ENCODE measurements around the gene EID2B. TPM values are rescaled to one million over a fixed set of nuclear protein-coding genes. Genes with fewer than 3 reads are reported as not detected.

The EID2B gene
- total and polyA plus RNA-seq, 10 of the 15 experiments (the other 5 are each of a cell fraction or from before 2014, with no cell fraction given) = 2.9 to 10.1 (median 5.0) TPM

- ATAC-seq = no peak
- H3K36me3 ChIP-seq (ENCODE audit: control insufficient read depth in 2 of 2, insufficient read depth in 2 of 2, low read length in 1 of 2) = no peaks in the 10 kb centered on the region
- H3K79me2 ChIP-seq (ENCODE audit: control insufficient read depth, insufficient read depth, low read length) = no peaks in the 10 kb centered on the region
- ChIA-PET CTCF (interaction anchor here (0.6 to 15.0 kb wide), 4 partner anchors 120 to 433 kb away, joined by 3 to 248 read pairs (median 32); partner anchors contain the start of gene FBL), RAD21 (ENCODE audit: unreplicated experiment) (interaction anchor here (1.1 to 5.8 kb wide), 2 partner anchors 119 to 534 kb away, joined by 3 to 105 read pairs; no protein-coding TSS in a partner anchor), SMC1A (ENCODE audit: uncharacterized antibody, unreplicated experiment) (interaction anchor here (1.6 to 5.9 kb wide), 3 partner anchors 119 to 291 kb away, joined by 5 to 105 read pairs (median 16); partner anchors contain the start of gene FBL), POLR2A (no interaction called here)
- intact Hi-C loops (cut with micrococcal nuclease; ENCODE audit: unreplicated experiment) (no loop called here), in situ Hi-C loops (cut with MboI) (loop anchor here (5.0 kb wide), 1 partner anchor 117 kb away; no protein-coding TSS in a partner anchor)
- WGBS (ENCODE audit: insufficient coverage, insufficient replicate concordance, low lambda C conversion rate, missing lambda C conversion rate) = 43% methylated on average over 4 of the region's 4 CpGs
- FAIRE-seq = no peak
- H3K9ac ChIP-seq (ENCODE audit: control insufficient read depth, insufficient read depth, low read length) = no peak overlapping the region
- H3K4me2 ChIP-seq (ENCODE audit: control insufficient read depth, insufficient read depth) = no peak overlapping the region
- H3K4me1 ChIP-seq (ENCODE audit: control insufficient read depth, insufficient read depth, low read length) = peaks cover 43% of the 10 kb centered on the region
- H3K27ac ChIP-seq (ENCODE audit: control insufficient read depth, insufficient read depth) = no peak overlapping the region
- no peaks in the 10 kb centered on the region; the same call in 2 of the 3 replicates for H3K9me3 ChIP-seq (replicated peaks; ENCODE audit: control insufficient read depth, insufficient read depth, low read length)
- H4K20me1 ChIP-seq (ENCODE audit: control insufficient read depth, insufficient read depth) = no peaks in the 10 kb centered on the region
- no peak for DNase-seq (ENCODE audit: low read depth, low spot score)
- no TSS peak for BruUV-seq (replicated peaks)
- H2AFZ ChIP-seq (ENCODE audit: control insufficient read depth, low read depth, low read length) = no peak overlapping the region
- no peaks in the 10 kb centered on the region for H3K27me3 ChIP-seq (replicated peaks in 1 of 2; ENCODE audit: control insufficient read depth in 2 of 2, insufficient read depth in 2 of 2, low read length in 1 of 2)
- H3K4me3 ChIP-seq = no peak overlapping the region
- TF ChIP-seq MTA2 (IDR thresholded peaks at IDR 0.05; ENCODE audit: low read depth) (no peak), CBFB (IDR thresholded peaks at IDR 0.05; ENCODE audit: low read depth) (no peak), ASH2L (IDR thresholded peaks at IDR 0.05; ENCODE audit: borderline replicate concordance, low read depth) (no peak), DPF2 (IDR thresholded peaks at IDR 0.05) (no peak), MEF2B (IDR thresholded peaks at IDR 0.05; ENCODE audit: partially characterized antibody, poor library complexity, severe bottlenecking) (no peak), ZNF687 (IDR thresholded peaks at IDR 0.05) (no peak), CHD1 (IDR thresholded peaks at IDR 0.05; ENCODE audit: low read depth, low read length) (no peak), EED (IDR thresholded peaks at IDR 0.05; ENCODE audit: low read depth) (no peak), HCFC1 (IDR thresholded peaks at IDR 0.05; ENCODE audit: low read length) (no peak)
- TF ChIP-seq, protein P1, sequence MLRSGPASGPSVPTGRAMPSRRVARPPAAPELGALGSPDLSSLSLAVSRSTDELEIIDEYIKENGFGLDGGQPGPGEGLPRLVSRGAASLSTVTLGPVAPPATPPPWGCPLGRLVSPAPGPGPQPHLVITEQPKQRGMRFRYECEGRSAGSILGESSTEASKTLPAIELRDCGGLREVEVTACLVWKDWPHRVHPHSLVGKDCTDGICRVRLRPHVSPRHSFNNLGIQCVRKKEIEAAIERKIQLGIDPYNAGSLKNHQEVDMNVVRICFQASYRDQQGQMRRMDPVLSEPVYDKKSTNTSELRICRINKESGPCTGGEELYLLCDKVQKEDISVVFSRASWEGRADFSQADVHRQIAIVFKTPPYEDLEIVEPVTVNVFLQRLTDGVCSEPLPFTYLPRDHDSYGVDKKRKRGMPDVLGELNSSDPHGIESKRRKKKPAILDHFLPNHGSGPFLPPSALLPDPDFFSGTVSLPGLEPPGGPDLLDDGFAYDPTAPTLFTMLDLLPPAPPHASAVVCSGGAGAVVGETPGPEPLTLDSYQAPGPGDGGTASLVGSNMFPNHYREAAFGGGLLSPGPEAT (IDR thresholded peaks at IDR 0.05; ENCODE audit: low read depth) = no peak
- TF ChIP-seq, protein P2, sequence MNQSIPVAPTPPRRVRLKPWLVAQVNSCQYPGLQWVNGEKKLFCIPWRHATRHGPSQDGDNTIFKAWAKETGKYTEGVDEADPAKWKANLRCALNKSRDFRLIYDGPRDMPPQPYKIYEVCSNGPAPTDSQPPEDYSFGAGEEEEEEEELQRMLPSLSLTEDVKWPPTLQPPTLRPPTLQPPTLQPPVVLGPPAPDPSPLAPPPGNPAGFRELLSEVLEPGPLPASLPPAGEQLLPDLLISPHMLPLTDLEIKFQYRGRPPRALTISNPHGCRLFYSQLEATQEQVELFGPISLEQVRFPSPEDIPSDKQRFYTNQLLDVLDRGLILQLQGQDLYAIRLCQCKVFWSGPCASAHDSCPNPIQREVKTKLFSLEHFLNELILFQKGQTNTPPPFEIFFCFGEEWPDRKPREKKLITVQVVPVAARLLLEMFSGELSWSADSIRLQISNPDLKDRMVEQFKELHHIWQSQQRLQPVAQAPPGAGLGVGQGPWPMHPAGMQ (IDR thresholded peaks at IDR 0.05; ENCODE audit: borderline replicate concordance) = no peak
These were observed 22.2 kb upstream of the EID2B start for GRCh38 chr19:39554701-39555311.
